Measurements from ENCODE around the gene SERPINA12. TPM values are rescaled to one million over a fixed set of nuclear protein-coding genes. Genes with fewer than 3 reads are reported as not detected.

SERPINA12 gene
- total and polyA plus RNA-seq, 2 experiments from 2014 or later, result not detected

DNA sequence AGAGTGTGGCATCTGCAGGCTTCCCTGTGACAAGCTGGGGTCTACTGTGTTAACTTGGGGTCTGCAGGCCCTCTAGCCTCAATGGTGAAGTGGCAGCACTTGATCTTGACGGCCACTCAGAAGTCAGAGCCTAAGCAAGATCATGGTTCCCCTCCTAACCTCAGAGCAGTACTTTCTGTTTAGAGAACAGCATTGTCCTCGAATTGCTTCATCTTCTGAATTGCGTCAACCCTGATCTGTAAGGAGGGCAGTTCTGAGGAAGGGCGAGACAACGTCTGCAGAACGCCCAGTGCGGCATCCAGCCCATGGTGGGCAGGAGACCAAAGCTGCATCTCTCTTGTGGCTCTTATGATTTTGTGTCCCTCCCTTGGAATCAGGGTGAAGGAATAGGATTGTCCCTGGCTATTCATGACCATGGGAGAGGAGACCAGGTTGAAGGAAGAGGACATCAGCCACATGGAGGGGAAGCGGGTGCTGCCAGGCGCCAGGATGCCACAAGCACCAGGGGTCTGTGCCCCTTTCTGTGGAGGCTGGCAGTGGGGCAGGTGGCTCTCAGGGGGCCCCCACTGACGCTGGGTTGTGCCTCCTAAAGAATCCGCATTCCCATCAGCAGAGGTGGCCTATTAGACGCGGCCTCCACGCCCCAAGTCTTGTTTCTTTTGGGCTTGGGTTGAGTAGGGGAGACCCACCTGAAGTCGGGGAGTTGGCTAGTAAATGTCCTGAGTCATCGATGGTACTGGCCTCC is 35.4 kb downstream of the SERPINA12 start:
- TF ChIP-seq, protein P1, sequence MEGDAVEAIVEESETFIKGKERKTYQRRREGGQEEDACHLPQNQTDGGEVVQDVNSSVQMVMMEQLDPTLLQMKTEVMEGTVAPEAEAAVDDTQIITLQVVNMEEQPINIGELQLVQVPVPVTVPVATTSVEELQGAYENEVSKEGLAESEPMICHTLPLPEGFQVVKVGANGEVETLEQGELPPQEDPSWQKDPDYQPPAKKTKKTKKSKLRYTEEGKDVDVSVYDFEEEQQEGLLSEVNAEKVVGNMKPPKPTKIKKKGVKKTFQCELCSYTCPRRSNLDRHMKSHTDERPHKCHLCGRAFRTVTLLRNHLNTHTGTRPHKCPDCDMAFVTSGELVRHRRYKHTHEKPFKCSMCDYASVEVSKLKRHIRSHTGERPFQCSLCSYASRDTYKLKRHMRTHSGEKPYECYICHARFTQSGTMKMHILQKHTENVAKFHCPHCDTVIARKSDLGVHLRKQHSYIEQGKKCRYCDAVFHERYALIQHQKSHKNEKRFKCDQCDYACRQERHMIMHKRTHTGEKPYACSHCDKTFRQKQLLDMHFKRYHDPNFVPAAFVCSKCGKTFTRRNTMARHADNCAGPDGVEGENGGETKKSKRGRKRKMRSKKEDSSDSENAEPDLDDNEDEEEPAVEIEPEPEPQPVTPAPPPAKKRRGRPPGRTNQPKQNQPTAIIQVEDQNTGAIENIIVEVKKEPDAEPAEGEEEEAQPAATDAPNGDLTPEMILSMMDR (IDR thresholded peaks at IDR 0.05; ENCODE audit: low read depth, low read length), result no peak
- Histone ChIP-seq H3K4me3 (no peak overlapping the region), H3K36me3 (no peaks in the 10 kb centered on the region), H3K27ac (no peak overlapping the region), H3K9me3 (ENCODE audit: low read depth) (no peaks in the 10 kb centered on the region), H3K27me3 (no peaks in the 10 kb centered on the region), H3K4me1 (ENCODE audit: low read depth) (no peaks in the 10 kb centered on the region)
- no peak for DNase-seq (ENCODE audit: low read depth in 1 of 2, low spot score in 1 of 2)

GRCh38 chr14:94472842-94473241 is 36.4 kb downstream of the SERPINA12 start:
- H3K27ac ChIP-seq, result no peak overlapping the region
- no peaks in the 10 kb centered on the region for H3K36me3 ChIP-seq
- no peaks in the 10 kb centered on the region for H3K27me3 ChIP-seq
- no peak for DNase-seq (ENCODE audit: low read depth in 1 of 2, low spot score in 1 of 2)
- H3K4me3 ChIP-seq, result no peak overlapping the region
- no peaks in the 10 kb centered on the region for H3K4me1 ChIP-seq (ENCODE audit: low read depth)
- TF ChIP-seq, protein P1 (IDR thresholded peaks at IDR 0.05; ENCODE audit: low read depth, low read length), result no peak
- H3K9me3 ChIP-seq (ENCODE audit: low read depth), result no peaks in the 10 kb centered on the region

DNA sequence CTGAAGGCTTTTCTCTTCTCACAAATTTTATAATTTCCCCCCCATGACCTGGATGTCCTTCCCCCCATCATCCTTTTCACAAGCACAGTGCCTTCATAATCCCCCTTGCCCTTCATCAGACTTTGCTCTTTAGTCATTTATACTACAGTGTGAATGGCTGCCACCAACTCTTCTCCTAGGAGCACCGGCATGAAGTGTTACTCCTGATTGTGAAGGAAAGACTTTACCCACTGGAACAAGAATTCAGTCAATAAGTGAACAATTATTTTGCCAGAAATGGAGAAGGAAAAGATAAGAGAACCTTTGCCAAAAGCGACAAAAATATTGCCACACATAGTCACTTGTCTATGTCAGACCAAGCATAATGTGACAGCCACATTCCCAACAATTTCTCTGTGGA is 38.2 kb downstream of the SERPINA12 start:
- Histone ChIP-seq H3K9me3 (ENCODE audit: low read depth) (no peaks in the 10 kb centered on the region), H3K27ac (no peak overlapping the region), H3K36me3 (no peaks in the 10 kb centered on the region), H3K27me3 (no peaks in the 10 kb centered on the region), H3K4me1 (ENCODE audit: low read depth) (no peaks in the 10 kb centered on the region), H3K4me3 (no peak overlapping the region)
- no peak for DNase-seq (ENCODE audit: low read depth in 1 of 2, low spot score in 1 of 2)
- TF ChIP-seq, protein P1 (IDR thresholded peaks at IDR 0.05; ENCODE audit: low read depth, low read length), result no peak

DNA sequence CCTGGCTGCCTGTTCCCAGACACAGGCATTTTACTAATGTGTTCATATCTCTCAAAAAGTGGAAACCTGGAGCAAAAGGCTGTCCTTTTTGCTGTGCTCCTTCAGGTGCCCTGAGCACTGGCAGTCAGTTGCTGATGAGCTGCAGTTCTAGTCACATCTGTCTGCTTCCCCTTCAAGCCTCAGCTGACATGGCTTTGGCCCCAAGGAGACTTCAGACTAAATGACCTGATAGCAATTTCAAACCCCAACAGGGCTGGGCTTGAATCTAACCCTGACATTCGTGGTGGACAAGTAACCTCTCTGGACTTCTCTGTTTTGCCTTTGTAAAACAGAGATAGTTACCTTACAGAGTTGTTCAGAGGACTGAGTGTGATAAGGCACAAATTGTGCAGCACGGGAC is 39.0 kb downstream of the SERPINA12 start:
- no peaks in the 10 kb centered on the region for H3K36me3 ChIP-seq
- no peak overlapping the region for H3K27ac ChIP-seq
- TF ChIP-seq, protein P1 (IDR thresholded peaks at IDR 0.05; ENCODE audit: low read depth, low read length), result no peak
- H3K4me1 ChIP-seq (ENCODE audit: low read depth), result no peaks in the 10 kb centered on the region
- no peaks in the 10 kb centered on the region for H3K27me3 ChIP-seq
- no peak overlapping the region for H3K4me3 ChIP-seq
- H3K9me3 ChIP-seq (ENCODE audit: low read depth), result no peaks in the 10 kb centered on the region
- no peak for DNase-seq (ENCODE audit: low read depth in 1 of 2, low spot score in 1 of 2)

DNA sequence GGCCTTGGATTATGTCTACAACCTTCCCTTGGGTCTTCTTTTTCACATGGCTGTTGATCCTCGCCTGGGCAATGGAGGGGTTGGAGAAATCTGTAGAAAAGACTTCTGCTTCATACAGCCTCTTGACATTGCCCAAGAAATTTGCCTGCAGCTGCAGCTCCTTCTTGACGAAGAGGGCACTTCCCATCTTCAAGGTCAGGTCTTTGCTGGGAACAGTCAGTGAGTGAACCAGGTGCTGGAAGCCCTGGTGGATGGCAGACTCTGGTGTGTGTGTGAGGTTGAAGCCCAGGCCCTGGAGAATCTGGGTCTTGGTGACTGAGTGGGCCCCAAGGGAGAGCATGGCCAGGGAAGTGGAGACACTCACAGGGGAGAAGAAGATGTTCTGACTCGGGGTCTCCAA is 40.0 kb downstream of the SERPINA12 start:
- H3K4me1 ChIP-seq (ENCODE audit: low read depth), result no peaks in the 10 kb centered on the region
- no peak overlapping the region for H3K4me3 ChIP-seq
- H3K27ac ChIP-seq, result no peak overlapping the region
- H3K27me3 ChIP-seq, result no peaks in the 10 kb centered on the region
- TF ChIP-seq, protein P1 (IDR thresholded peaks at IDR 0.05; ENCODE audit: low read depth, low read length), result no peak
- no peaks in the 10 kb centered on the region for H3K9me3 ChIP-seq (ENCODE audit: low read depth)
- no peaks in the 10 kb centered on the region for H3K36me3 ChIP-seq
- no peak for DNase-seq (ENCODE audit: low read depth in 1 of 2, low spot score in 1 of 2)

Measured in cardiac muscle cell (in vitro differentiated cells and primary cell).